ENCODE data around the gene PARD3B.

DNA sequence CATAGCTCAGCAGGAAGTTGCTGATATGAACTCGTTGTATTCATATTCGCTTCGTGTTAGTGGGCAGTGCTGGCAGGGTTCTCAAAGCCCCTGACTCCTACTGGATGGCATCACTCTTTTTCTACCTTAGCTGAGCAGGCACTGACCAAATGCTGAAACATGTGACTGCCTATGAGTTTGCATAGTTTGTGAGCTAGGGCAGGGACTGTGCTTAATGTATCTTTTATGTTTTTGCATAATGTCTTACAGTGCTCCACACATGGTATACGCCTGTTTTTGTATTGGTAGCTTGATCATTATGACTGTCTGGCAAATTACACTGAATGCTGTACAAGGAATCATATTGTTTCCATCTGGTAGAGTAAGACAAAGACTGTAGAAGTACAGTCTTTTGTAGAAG lies 305.3 kb downstream of the PARD3B start:
- TF ChIP-seq POLR2A (IDR thresholded peaks at IDR 0.05; ENCODE audit: borderline replicate concordance, extremely low read depth, insufficient read depth, insufficient read length) (no peak), SRF (IDR thresholded peaks at IDR 0.05; ENCODE audit: low read depth) (no peak)
- TF ChIP-seq, protein P1, sequence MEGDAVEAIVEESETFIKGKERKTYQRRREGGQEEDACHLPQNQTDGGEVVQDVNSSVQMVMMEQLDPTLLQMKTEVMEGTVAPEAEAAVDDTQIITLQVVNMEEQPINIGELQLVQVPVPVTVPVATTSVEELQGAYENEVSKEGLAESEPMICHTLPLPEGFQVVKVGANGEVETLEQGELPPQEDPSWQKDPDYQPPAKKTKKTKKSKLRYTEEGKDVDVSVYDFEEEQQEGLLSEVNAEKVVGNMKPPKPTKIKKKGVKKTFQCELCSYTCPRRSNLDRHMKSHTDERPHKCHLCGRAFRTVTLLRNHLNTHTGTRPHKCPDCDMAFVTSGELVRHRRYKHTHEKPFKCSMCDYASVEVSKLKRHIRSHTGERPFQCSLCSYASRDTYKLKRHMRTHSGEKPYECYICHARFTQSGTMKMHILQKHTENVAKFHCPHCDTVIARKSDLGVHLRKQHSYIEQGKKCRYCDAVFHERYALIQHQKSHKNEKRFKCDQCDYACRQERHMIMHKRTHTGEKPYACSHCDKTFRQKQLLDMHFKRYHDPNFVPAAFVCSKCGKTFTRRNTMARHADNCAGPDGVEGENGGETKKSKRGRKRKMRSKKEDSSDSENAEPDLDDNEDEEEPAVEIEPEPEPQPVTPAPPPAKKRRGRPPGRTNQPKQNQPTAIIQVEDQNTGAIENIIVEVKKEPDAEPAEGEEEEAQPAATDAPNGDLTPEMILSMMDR (IDR thresholded peaks at IDR 0.05 in 2 of 3, conservative IDR thresholded peaks at IDR 0.05 in 1 of 3; ENCODE audit: borderline replicate concordance in 1 of 3, insufficient read depth in 1 of 3, low read depth in 2 of 3, low read length in 2 of 3) = no peak
